Panc1 (cell line): ENCODE measurements around the gene WDR20. TPM values are rescaled to one million over a fixed set of nuclear protein-coding genes. Genes with fewer than 3 reads are reported as not detected.

ENCODE experiments used
- ATAC-seq: fragments of 200-7000 bp; cut with Tn5 transposase; 2 replicates; pipeline ENCODE4 v1.9.1; 2020; ENCODE audit warnings: mild to moderate bottlenecking, moderate library complexity
- BruUV-seq: library from RNA; stranded (reverse); fragments of 400-500 nt; replicated peaks from 2 replicates; lab custom pipeline; 2021; lab: Mats Ljungman, UMichigan
- CTCF ChIA-PET: fragments of 300-600 bp; sonication (Branson Sonifier 250); formaldehyde crosslinking; loops from one replicate; lab custom pipeline; 2022; ENCODE audit warnings: antibody characterized with exemption; lab: Charles Lee
- POLR2A ChIA-PET: fragments of 300-600 bp; sonication (Branson Sonifier 250); formaldehyde crosslinking; loops from one replicate; lab custom pipeline; 2022; ENCODE audit warnings: antibody characterized with exemption; lab: Charles Lee
- DNase-seq: peaks from one replicate; pipeline ENCODE4 v3.0.0-alpha.2; 2010; ENCODE audit warnings: low read depth, low spot score
- H3K27ac ChIP-seq: 2 replicates; pipeline ENCODE4 v1.5.1; 2011; ENCODE audit warnings: mild to moderate bottlenecking, low read length, inconsistent platforms
- H3K27me3 ChIP-seq: fragments of 200-500 bp; sonication (Bioruptor generic); 2 replicates; pipeline ENCODE4 v1.6.0; 2014; ENCODE audit warnings: low read length, inconsistent platforms; ENCODE audit not compliant: control insufficient read depth, insufficient read depth
- H3K36me3 ChIP-seq: fragments of 200-500 bp; sonication (Bioruptor generic); 2 replicates; pipeline ENCODE4 v1.5.1; 2014; ENCODE audit warnings: inconsistent platforms, mild to moderate bottlenecking, low read length, moderate library complexity; ENCODE audit not compliant: control insufficient read depth, insufficient read depth
- H3K4me1 ChIP-seq: 2 replicates; pipeline ENCODE4 v1.5.1; 2011; ENCODE audit warnings: inconsistent platforms, mild to moderate bottlenecking, low read length, moderate library complexity; ENCODE audit not compliant: control insufficient read depth, insufficient read depth
- H3K4me3 ChIP-seq, 2 experiments: 2 replicates each; pipeline ENCODE4 v1.5.1; 2011 to 2012; ENCODE audit warnings: low read depth in 2 of 2, low read length in 2 of 2, mild to moderate bottlenecking in 2 of 2, inconsistent platforms in 1 of 2, moderate library complexity in 1 of 2
- H3K9me3 ChIP-seq: fragments of 200-500 bp; sonication (Bioruptor generic); 2 replicates; pipeline ENCODE4 v1.5.1; 2014; ENCODE audit warnings: low read depth, mild to moderate bottlenecking, inconsistent platforms, low read length, moderate library complexity; ENCODE audit not compliant: control insufficient read depth, insufficient read depth
- CTCF ChIP-seq: fragments of 450-650 bp; IDR thresholded peaks from 2 replicates; pipeline ENCODE4 v1.5.1; 2017; ENCODE audit warnings: mild to moderate bottlenecking
- POLR2AphosphoS5 ChIP-seq: IDR thresholded peaks from 2 replicates; pipeline ENCODE4 v1.6.1; 2012; ENCODE audit warnings: mild to moderate bottlenecking, low read depth, low read length, moderate library complexity
- SIN3A ChIP-seq: IDR thresholded peaks from 2 replicates; pipeline ENCODE4 v1.6.1; 2012; ENCODE audit warnings: low read depth, mild to moderate bottlenecking, low read length, moderate library complexity, borderline replicate concordance; ENCODE audit not compliant: insufficient read depth
- TCF7L2 ChIP-seq: IDR thresholded peaks from 2 replicates; pipeline ENCODE4 v1.6.1; 2011; ENCODE audit warnings: mild to moderate bottlenecking, low read depth, low read length, inconsistent platforms
- in situ Hi-C: cut with HindIII; loops from 2 replicates; pipeline ENCODE4 v1.10.0; 2016; ENCODE audit warnings: low sequenced_read_pairs, low pct_unique_long_range_greater_than_20kb
- intact Hi-C: fragments of 100-400 bp; cut with micrococcal nuclease; formaldehyde crosslinking; loops from one replicate; pipeline ENCODE4 v1.10.0; 2022; ENCODE audit not compliant: unreplicated experiment
- total RNA-seq: library from RNA; stranded (reverse); gene quantifications from one replicate; pipeline ENCODE4 v1.2.1, GENCODE V29; 2021; ENCODE audit not compliant: unreplicated experiment
- TF ChIP-seq, protein P1 (sequence below), 2 experiments: IDR thresholded peaks; 2 replicates each; pipeline ENCODE4 v1.6.1; 2011 to 2012; ENCODE audit warnings: low read depth in 2 of 2, control low read depth in 1 of 2, low read length in 1 of 2, mild to moderate bottlenecking in 1 of 2, moderate library complexity in 1 of 2; ENCODE audit not compliant: insufficient read depth in 1 of 2

The WDR20 gene
- total RNA-seq, 1 experiment from 2014 or later = 20.2 TPM

DNA sequence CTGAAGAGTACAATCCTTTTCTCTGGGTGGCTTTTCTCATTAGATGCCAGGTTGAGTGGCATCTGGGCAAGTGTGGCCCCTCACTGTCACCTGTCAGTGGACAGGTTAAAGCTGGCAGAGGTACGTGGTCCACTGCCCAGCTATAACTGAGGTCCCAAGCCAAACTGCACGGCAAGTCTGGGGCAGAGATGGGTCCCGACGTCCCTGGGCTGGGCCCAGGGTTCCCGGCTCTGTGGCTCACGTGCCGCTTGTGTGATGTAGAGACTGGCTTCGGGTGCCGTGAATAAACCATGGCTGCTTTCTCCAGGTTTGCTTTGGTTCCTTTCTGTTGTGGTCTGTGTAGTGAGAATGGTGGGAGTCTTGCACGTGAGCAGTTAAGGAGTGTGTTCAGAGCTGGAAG, 77.7 kb downstream of the WDR20 start:
- no peak overlapping the region for H3K4me3 ChIP-seq
- TF ChIP-seq SIN3A = no peak
- TF ChIP-seq TCF7L2 = no peak
- TF ChIP-seq CTCF = no peak
- no peaks in the 10 kb centered on the region; the same call in 1 of the 2 replicates for H3K36me3 ChIP-seq
- BruUV-seq = no TSS peak
- ChIA-PET CTCF (no interaction called here), POLR2A (no interaction called here)
- no peaks in the 10 kb centered on the region for H3K27me3 ChIP-seq
- ATAC-seq = no peak
- no peak for DNase-seq
- H3K9me3 ChIP-seq = no peaks in the 10 kb centered on the region
- in situ Hi-C loops (loop anchor here (25.0 kb wide), 1 partner anchor 95 kb away; the partner anchor contains the start of genes MOK and ZNF839), intact Hi-C loops (no loop called here)
- no peak overlapping the region for H3K27ac ChIP-seq
- no peaks in the 10 kb centered on the region for H3K4me1 ChIP-seq

DNA sequence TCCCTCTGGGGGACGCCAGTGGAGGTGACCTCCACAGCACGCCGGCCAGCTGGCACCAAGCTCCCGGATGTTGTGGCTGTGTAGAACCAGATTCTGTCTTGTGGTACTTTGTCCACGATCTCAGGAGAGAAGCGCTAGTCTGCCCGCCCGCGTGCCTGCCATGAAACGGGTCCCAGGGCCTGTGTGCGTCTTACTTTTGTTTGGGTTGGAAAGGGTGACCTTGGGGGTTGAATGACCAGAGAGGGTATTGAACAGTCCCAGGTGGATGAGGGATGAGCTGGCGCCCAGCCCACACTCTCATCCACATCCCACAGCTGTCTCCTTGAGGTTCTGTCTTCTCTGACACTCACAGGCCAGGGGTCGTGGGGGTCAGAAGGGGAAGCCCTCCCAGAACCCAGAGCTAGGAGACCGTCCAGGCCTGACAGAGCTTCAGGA, 78.3 kb downstream of the WDR20 start:
- Histone ChIP-seq H3K27ac (no peak overlapping the region), H3K9me3 (no peaks in the 10 kb centered on the region), H3K4me3 (no peak overlapping the region), H3K36me3 (no peaks in the 10 kb centered on the region; the same call in none of the 2 replicates), H3K27me3 (no peaks in the 10 kb centered on the region), H3K4me1 (no peaks in the 10 kb centered on the region)
- CTCF ChIA-PET = no interaction called here
- in situ Hi-C loops = loop anchor here (25.0 kb wide), 1 partner anchor 94 kb away; the partner anchor contains the start of genes MOK and ZNF839
- POLR2A ChIA-PET = no interaction called here
- no peak for ATAC-seq
- intact Hi-C loops = no loop called here
- no peak for TF ChIP-seq TCF7L2
- no peak for TF ChIP-seq POLR2AphosphoS5
- TF ChIP-seq, protein P1, sequence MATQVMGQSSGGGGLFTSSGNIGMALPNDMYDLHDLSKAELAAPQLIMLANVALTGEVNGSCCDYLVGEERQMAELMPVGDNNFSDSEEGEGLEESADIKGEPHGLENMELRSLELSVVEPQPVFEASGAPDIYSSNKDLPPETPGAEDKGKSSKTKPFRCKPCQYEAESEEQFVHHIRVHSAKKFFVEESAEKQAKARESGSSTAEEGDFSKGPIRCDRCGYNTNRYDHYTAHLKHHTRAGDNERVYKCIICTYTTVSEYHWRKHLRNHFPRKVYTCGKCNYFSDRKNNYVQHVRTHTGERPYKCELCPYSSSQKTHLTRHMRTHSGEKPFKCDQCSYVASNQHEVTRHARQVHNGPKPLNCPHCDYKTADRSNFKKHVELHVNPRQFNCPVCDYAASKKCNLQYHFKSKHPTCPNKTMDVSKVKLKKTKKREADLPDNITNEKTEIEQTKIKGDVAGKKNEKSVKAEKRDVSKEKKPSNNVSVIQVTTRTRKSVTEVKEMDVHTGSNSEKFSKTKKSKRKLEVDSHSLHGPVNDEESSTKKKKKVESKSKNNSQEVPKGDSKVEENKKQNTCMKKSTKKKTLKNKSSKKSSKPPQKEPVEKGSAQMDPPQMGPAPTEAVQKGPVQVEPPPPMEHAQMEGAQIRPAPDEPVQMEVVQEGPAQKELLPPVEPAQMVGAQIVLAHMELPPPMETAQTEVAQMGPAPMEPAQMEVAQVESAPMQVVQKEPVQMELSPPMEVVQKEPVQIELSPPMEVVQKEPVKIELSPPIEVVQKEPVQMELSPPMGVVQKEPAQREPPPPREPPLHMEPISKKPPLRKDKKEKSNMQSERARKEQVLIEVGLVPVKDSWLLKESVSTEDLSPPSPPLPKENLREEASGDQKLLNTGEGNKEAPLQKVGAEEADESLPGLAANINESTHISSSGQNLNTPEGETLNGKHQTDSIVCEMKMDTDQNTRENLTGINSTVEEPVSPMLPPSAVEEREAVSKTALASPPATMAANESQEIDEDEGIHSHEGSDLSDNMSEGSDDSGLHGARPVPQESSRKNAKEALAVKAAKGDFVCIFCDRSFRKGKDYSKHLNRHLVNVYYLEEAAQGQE (IDR thresholded peaks at IDR 0.05; ENCODE audit: insufficient read depth in 1 of 2, low read depth in 2 of 2, low read length in 1 of 2) = no peak
- no peak for TF ChIP-seq SIN3A
- no peak for TF ChIP-seq CTCF
- no TSS peak for BruUV-seq
- no peak for DNase-seq
